Measurements from ENCODE around the gene TRDN.

- TF ChIP-seq CTCF (IDR thresholded peaks at IDR 0.05) (no peak), POLR2A (IDR thresholded peaks at IDR 0.05) (no peak)
These were observed 460.0 kb downstream of the TRDN start for GRCh38 chr6:123176706-123177105.
